Kidney epithelial cell (primary cell): ENCODE data around the gene CRYL1. TPM values are rescaled to one million over a fixed set of nuclear protein-coding genes. Genes with fewer than 3 reads are reported as not detected.

ENCODE experiments used
- DNase-seq: peaks from one replicate; pipeline ENCODE4 v3.0.0-alpha.2; 2010; ENCODE audit warnings: low read depth
- H3K27me3 ChIP-seq: 2 replicates; pipeline ENCODE4 v1.6.0; 2011; ENCODE audit warnings: low read length; ENCODE audit not compliant: control insufficient read depth, insufficient read depth
- H3K36me3 ChIP-seq: 2 replicates; pipeline ENCODE4 v1.5.1; 2011; ENCODE audit warnings: low read length; ENCODE audit not compliant: control insufficient read depth, insufficient read depth
- H3K4me3 ChIP-seq: 2 replicates; pipeline ENCODE4 v1.5.1; 2011; ENCODE audit warnings: low read depth, mild to moderate bottlenecking, control low read depth, low read length
- CTCF ChIP-seq: IDR thresholded peaks from 2 replicates; pipeline ENCODE4 v1.5.1; 2011; ENCODE audit warnings: mild to moderate bottlenecking, moderate library complexity, low read length, control low read depth, inconsistent platforms; ENCODE audit not compliant: insufficient read depth, poor library complexity, severe bottlenecking
- total RNA-seq: library from RNA; depleted of rRNA; stranded (reverse); fragments of >200 nt; gene quantifications from 2 replicates; pipeline ENCODE4 v1.2.3, GENCODE V29; 2015

CRYL1 gene
- total RNA-seq, 1 donor from 2014 or later, result 36.4 TPM

GRCh38 chr13:20525144-20525600, 485 bp downstream of the CRYL1 start:
- no peaks in the 10 kb centered on the region for H3K36me3 ChIP-seq
- no peak for TF ChIP-seq CTCF
- H3K4me3 ChIP-seq, result peak overlapping the region; percentile 56
- no peak for DNase-seq
- H3K27me3 ChIP-seq, result no peaks in the 10 kb centered on the region

- no peak for TF ChIP-seq CTCF
- no peak for DNase-seq
- no peaks in the 10 kb centered on the region for H3K27me3 ChIP-seq
Observed at GRCh38 chr13:20521364-20522115, 4.1 kb downstream of the CRYL1 start.

GRCh38 chr13:20519875-20520274, 5.8 kb downstream of the CRYL1 start:
- Histone ChIP-seq H3K36me3 (no peaks in the 10 kb centered on the region), H3K27me3 (no peaks in the 10 kb centered on the region), H3K4me3 (no peak overlapping the region)
- no peak for TF ChIP-seq CTCF
- DNase-seq, result no peak

More at GRCh38 chr13:20521364-20522115, 4.1 kb downstream of the CRYL1 start:
- no peaks in the 10 kb centered on the region for H3K36me3 ChIP-seq
- H3K4me3 ChIP-seq, result no peak overlapping the region

- no peaks in the 10 kb centered on the region for H3K27me3 ChIP-seq
- H3K36me3 ChIP-seq, result no peaks in the 10 kb centered on the region
- no peak for TF ChIP-seq CTCF
- no peak overlapping the region for H3K4me3 ChIP-seq
- no peak for DNase-seq
Observed at GRCh38 chr13:20518660-20519100, 7.0 kb downstream of the CRYL1 start.

- H3K27me3 ChIP-seq, result no peaks in the 10 kb centered on the region
- DNase-seq, result no peak
- H3K36me3 ChIP-seq, result no peaks in the 10 kb centered on the region
- H3K4me3 ChIP-seq, result no peak overlapping the region
- no peak for TF ChIP-seq CTCF
Observed at GRCh38 chr13:20514866-20515265, 10.8 kb downstream of the CRYL1 start.
